Activated naive CD4-positive, alpha-beta T cell treated with anti-CD3 and anti-CD28 coated beads, Interleukin-2, amount 50 U/mL, for 16 hours (primary cell): ENCODE data around the gene TCF23.
"Not testable (repeated sequence)": the region's sequence is repeated elsewhere in the genome, so short reads cannot be mapped to it uniquely, and the experiment has no call there.

Experiments
- DNase-seq: peaks from one replicate; pipeline ENCODE4 v3.0.0-alpha.2; 2020

The TCF23 gene

DNA sequence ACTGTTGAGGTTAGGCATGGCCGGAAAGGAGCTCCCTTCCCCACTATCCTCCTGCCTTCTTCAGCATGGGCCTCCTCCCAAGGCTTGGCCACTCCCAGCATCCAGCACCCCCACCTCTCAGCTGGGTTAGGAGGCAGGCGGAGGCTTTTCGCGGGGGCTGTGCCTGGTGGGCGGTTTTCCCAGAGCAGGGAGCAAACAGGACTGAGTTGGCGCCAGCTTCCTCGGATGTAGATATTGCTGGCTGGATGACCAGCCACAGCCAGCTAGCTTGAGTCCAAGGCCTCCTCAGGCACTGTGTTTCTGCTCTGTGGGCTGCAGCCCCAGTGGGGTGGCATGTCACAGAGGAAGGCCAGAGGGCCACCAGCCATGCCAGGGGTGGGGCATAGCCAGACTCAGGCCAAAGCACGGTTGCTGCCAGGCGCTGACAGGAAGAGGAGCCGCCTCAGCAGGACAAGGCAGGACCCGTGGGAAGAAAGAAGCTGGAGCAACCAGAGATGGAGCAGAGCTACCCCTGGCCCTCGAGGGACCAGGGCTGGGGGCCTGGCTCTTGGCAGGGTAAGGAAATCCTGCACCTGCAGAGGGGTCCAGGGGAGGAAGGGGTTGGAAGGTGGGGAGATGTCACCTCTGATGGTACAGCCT, at the start of gene TCF23:
TCF23 (plus strand) TSS at position 204 of the 639 bp plus-strand sequence; CDS start at position 334, 130 bp downstream.
- no peak for DNase-seq

GRCh38 chr2:27099334-27099955, 49.4 kb upstream of the TCF23 start:
- no peak for DNase-seq

DNA sequence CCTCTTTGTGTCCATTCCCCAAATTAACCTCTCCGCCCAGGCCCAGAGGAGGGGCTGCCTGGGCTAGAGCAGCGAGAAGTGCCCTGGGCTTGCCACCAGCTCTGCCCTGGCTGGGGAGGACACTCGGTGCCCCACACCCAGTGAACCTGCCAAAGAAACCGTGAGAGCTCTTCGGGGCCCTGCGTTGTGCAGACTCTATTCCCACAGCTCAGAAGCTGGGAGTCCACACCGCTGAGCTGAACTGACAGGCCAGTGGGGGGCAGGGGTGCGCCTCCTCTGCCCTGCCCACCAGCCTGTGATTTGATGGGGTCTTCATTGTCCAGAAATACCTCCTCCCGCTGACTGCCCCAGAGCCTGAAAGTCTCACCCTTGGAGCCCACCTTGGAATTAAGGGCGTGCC, 48.8 kb upstream of the TCF23 start:
- DNase-seq, result no peak

DNA sequence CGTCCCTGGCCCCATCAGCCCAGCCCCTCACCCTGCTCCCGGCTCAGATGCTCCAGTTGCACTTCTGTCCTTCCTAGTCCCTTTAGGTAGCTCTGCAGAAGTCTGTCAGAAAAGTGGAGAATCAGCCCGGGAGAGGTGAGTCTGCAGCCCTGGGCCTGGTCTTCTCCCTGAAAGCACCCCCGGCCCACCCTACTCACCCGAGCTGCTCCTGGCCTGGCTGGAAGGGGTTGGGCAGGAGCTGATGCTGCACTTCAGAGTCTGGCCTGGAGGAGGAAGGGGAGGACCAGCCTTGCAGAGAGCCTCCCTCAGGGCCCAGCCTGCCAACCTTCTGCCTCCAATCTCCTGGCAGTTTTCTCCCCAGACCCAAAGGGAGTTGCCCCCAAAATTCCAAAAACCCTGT, 46.5 kb upstream of the TCF23 start:
- DNase-seq, result no peak

GRCh38 chr2:27105981-27106380, 42.8 kb upstream of the TCF23 start:
- no peak for DNase-seq

GRCh38 chr2:27108221-27108620, 40.6 kb upstream of the TCF23 start:
- no peak for DNase-seq

GRCh38 chr2:27109083-27109482, 39.7 kb upstream of the TCF23 start:
- no peak for DNase-seq

DNA sequence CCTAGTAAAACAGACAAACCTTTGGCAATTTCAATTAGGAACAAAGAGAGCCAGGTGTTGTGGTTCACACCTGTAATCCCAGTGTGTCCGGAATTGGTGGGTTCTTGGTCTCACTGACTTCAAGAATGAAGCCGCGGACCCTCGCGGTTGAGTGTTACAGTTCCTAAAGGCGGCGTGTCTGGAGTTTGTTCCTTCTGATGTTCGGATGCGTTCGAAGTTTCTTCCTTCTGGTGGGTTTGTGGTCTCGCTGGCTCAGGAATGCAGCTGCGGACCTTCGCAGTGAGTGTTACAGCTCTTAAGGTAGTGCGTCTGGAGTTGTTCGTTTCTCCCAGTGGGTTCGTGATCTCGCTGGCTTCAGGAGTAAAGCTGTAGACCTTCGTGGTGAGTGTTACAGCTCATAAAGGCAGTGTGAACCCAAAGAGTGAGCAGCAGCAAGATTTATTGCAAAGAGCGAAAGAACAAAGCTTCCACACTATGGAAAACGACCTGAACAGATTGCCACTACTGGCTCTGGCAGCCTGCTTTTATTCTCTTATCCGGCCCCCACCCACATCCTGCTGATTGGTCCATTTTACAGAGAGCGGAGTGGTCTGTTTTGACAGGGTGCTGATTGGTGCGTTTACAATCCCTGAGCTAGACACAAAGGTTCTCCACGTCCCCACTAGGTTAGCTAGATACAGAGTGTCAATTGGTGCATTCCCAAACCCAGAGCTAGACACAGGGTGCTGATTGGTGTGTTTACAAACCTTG, 38.0 kb upstream of the TCF23 start:
- DNase-seq, result not testable (repeated sequence)

GRCh38 chr2:27111392-27112078, 37.3 kb upstream of the TCF23 start:
- not testable (repeated sequence) for DNase-seq

DNA sequence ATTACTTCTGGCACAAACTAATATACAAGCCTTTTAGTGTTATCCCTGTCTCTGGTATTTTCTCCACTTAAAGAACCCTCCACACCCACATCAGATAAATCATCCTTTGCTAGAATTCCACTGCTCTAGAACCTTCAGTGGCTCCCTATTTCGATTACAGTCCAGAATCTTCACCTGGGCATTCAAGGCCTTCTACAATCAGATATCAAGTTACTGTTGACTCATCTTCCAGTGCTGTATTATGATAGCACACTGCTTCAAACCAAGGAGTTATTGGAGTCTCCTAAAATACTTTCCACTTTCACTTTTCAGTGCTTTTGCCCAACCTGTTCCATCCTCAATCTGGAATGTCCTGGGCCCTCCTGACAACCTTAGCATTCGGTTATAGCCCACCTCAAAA, 33.3 kb upstream of the TCF23 start:
- DNase-seq, result no peak

- no peak for DNase-seq
These were observed 30.7 kb upstream of the TCF23 start for GRCh38 chr2:27117995-27118524.

DNA sequence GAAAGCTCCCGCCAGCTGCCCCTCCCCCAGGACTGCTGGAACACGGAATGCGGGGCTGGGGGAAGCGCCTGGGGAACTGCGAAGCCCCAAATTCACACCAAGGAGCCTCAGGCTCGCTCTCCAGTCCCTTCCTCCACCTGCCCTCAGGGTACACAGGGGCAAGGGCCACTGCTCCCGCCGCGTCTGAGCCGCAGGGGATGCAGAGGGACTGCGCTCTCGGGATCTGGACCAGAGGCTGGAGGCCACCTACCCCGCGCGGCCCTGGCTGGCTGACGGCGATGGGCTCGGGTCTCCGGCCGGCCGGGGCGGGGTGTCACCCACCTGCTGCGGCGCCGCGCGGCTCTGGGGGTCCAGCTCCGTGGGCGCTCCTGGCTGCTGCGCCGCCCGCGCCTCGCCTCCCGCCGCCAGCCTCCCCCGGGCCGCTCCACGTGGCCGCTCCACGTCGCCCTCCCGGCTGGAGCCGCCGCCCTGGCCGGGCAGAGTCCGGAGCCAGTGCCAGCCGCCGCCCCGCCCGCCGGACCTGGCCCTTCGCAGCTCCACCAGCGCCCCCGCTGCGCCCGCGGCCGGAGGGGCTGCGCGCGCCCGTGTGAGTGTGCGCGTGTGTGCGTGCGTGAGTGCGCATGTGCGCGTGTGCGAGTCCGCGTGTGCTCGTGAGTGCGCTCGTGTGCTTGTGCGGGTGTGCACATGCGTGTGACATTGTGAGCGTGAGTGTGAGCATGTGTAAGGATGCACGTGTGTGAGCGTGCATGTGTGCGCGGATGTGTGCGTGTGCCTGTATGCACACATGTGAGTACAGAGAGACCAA, 30.1 kb upstream of the TCF23 start, which contains the start of gene CGREF1:
CGREF1 (minus strand) TSS at position 604 of the 805 bp plus-strand sequence. CDS start 14,762 bp downstream, outside the sequence.
- peak; percentile 30 for DNase-seq

- DNase-seq, result not testable (repeated sequence)
These were observed 29.5 kb upstream of the TCF23 start for GRCh38 chr2:27119330-27119670.

GRCh38 chr2:27121906-27122305, 26.9 kb upstream of the TCF23 start:
- no peak for DNase-seq

GRCh38 chr2:27122791-27123190, 26.0 kb upstream of the TCF23 start:
- no peak for DNase-seq

GRCh38 chr2:27123302-27124150, 25.3 kb upstream of the TCF23 start, which contains the start of gene ABHD1:
Gene ABHD1 (plus strand): TSS chr2:27123815. CDS start chr2:27123949, 134 bp downstream.
- DNase-seq, result peak; percentile 60

- no peak for DNase-seq
These were observed 23.7 kb upstream of the TCF23 start for GRCh38 chr2:27125104-27125503.

- DNase-seq, result no peak
These were observed 22.5 kb upstream of the TCF23 start for GRCh38 chr2:27126252-27126710.

DNA sequence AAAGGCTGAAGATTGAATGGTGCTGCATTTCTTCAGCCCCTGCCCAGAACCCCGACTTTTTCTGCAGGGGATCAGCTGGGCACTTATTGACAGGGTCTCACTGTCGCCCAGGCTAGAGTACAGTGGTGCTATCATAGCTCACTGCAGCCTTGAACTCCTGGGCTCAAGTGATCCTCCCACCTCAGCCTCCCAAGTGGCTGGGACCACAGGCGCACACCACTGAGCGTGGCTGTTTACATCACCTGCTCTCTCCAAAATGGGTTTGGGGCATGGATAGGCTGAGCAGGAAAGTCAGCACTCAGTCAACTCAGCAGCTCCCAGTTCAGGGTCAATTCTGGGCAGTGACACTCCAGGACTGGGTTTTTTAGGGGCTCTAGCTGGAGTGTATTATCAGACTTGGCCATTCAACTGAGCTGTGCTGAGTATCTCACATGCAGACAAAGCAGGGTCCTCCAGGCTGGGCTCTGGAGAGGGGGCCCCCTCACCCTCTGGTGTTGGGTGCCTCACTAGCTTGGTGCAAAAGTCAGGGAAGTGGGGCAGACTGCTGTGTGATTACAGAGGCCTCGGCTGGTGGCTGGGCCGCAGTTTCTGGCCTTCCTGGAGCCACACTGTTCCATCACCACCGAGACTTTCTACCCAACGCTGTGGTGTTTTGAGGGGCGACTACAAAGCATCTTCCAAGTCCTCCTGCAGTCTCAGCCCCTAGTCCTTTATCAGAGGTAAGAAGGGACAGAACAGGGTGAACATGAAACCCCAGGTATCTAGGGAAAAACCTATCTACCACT, 20.7 kb upstream of the TCF23 start:
- no peak for DNase-seq
